CD14-positive monocyte (primary cell): Measurements from ENCODE around the gene SCP2. TPM values are rescaled to one million over a fixed set of nuclear protein-coding genes. Genes with fewer than 3 reads are reported as not detected.

Experiments
- DNase-seq, 3 donors: peaks; one replicate each; pipeline ENCODE4 v3.0.0-alpha.2; 2011 to 2022
- H2AFZ ChIP-seq: 2 replicates; pipeline ENCODE4 v1.6.0; 2012; ENCODE audit warnings: mild to moderate bottlenecking, low read depth, low read length, inconsistent platforms; ENCODE audit not compliant: insufficient read depth, poor library complexity, severe bottlenecking
- H3K27ac ChIP-seq, 2 donors: 1 replicate in 1 of 2; 2 replicates in 1 of 2; pipeline ENCODE4 v1.5.1; 2012 to 2013; ENCODE audit warnings: low read length in 2 of 2, control low read depth in 1 of 2, inconsistent platforms in 1 of 2, low read depth in 1 of 2, mild to moderate bottlenecking in 1 of 2
- H3K27me3 ChIP-seq, 2 donors: one replicate each; pipeline versions ENCODE4 v1.6.0 to v1.6.1; 2011 to 2013; ENCODE audit warnings: low read length in 2 of 2; ENCODE audit not compliant: control insufficient read depth in 2 of 2, insufficient read depth in 2 of 2
- H3K36me3 ChIP-seq, 2 donors: replicated peaks in 1 of 2; 1 replicate in 1 of 2; 2 replicates in 1 of 2; pipeline versions ENCODE4 v1.5.1 to v1.6.1; 2012 to 2013; ENCODE audit warnings: low read length in 2 of 2, control low read depth in 1 of 2, inconsistent platforms in 1 of 2, mild to moderate bottlenecking in 1 of 2; ENCODE audit not compliant: insufficient read depth in 2 of 2, control insufficient read depth in 1 of 2
- H3K4me1 ChIP-seq, 2 donors: 1 replicate in 1 of 2; 2 replicates in 1 of 2; pipeline versions ENCODE4 v1.5.1 to v1.6.1; 2012 to 2013; ENCODE audit warnings: low read length in 2 of 2, control low read depth in 1 of 2, inconsistent platforms in 1 of 2, mild to moderate bottlenecking in 1 of 2, moderate library complexity in 1 of 2; ENCODE audit not compliant: insufficient read depth in 2 of 2, control insufficient read depth in 1 of 2
- H3K4me2 ChIP-seq: replicated peaks from 2 replicates; pipeline ENCODE3; 2012; ENCODE audit warnings: low read length, moderate library complexity, mild to moderate bottlenecking; ENCODE audit not compliant: poor library complexity, severe bottlenecking; ENCODE audit errors: extremely low read depth
- H3K4me3 ChIP-seq, 3 experiments: fragments of 200-600 bp in 1 of 3; sonication (generic) in 1 of 3; replicated peaks in 1 of 3; 1 replicate in 2 of 3; 2 replicates in 1 of 3; pipeline ENCODE4 v1.5.1; 2011 to 2013; ENCODE audit warnings: low read length in 3 of 3, mild to moderate bottlenecking in 3 of 3, control low read depth in 2 of 3, low read depth in 2 of 3, inconsistent platforms in 1 of 3, moderate library complexity in 1 of 3
- H3K79me2 ChIP-seq: 2 replicates; pipeline ENCODE4 v1.6.0; 2012; ENCODE audit warnings: mild to moderate bottlenecking, control low read depth, inconsistent platforms, low read length, moderate library complexity; ENCODE audit not compliant: insufficient read depth
- H3K9ac ChIP-seq: 2 replicates; pipeline ENCODE4 v1.6.0; 2017; ENCODE audit warnings: low read length, mild to moderate bottlenecking; ENCODE audit not compliant: insufficient read depth, poor library complexity, severe bottlenecking
- H3K9me3 ChIP-seq, 2 donors: replicated peaks in 1 of 2; 1 replicate in 1 of 2; 2 replicates in 1 of 2; pipeline versions ENCODE4 v1.5.1 to v1.6.1; 2012 to 2013; ENCODE audit warnings: low read length in 2 of 2, control low read depth in 1 of 2; ENCODE audit not compliant: control insufficient read depth in 1 of 2, insufficient read depth in 1 of 2
- H4K20me1 ChIP-seq: 2 replicates; pipeline ENCODE4 v1.6.0; 2012; ENCODE audit warnings: mild to moderate bottlenecking, low read length, control low read depth, moderate library complexity; ENCODE audit not compliant: insufficient read depth
- H3K27ac Mint-ChIP-seq, 7 donors: one replicate each; pipeline ENCODE4 v1.8.0; 2020; ENCODE audit warnings: mild to moderate bottlenecking in 7 of 7, mixed read lengths in 7 of 7, moderate library complexity in 6 of 7, inconsistent platforms in 2 of 7
- H3K27me3 Mint-ChIP-seq, 3 donors: one replicate each; pipeline ENCODE4 v1.8.0; 2021 to 2022; ENCODE audit warnings: low read depth in 3 of 3, mild to moderate bottlenecking in 3 of 3, mixed read lengths in 3 of 3, moderate library complexity in 3 of 3, inconsistent platforms in 1 of 3
- H3K36me3 Mint-ChIP-seq, 2 donors: one replicate each; pipeline ENCODE4 v1.8.0; 2020; ENCODE audit warnings: mixed read lengths in 2 of 2, inconsistent platforms in 1 of 2, mild to moderate bottlenecking in 1 of 2
- H3K4me1 Mint-ChIP-seq: one replicate; pipeline ENCODE4 v1.8.0; 2020; ENCODE audit warnings: mild to moderate bottlenecking, mixed read lengths
- H3K4me3 Mint-ChIP-seq, 2 donors: one replicate each; pipeline ENCODE4 v1.8.0; 2020; ENCODE audit warnings: mild to moderate bottlenecking in 2 of 2, mixed read lengths in 2 of 2, moderate library complexity in 1 of 2
- H3K9me3 Mint-ChIP-seq, 7 donors: one replicate each; pipeline ENCODE4 v1.8.0; 2020 to 2022; ENCODE audit warnings: mixed read lengths in 7 of 7, mild to moderate bottlenecking in 6 of 7, moderate library complexity in 6 of 7, inconsistent platforms in 2 of 7
- CTCF ChIP-seq: fragments of 200-600 bp; IDR thresholded peaks from one replicate; pipeline ENCODE4 v1.8.0; 2022; ENCODE audit warnings: antibody characterized with exemption, mild to moderate bottlenecking
- WGBS: methylation state at CpG from one replicate; pipeline ENCODE4 v1.1.5; 2013; ENCODE audit warnings: missing lambda C conversion rate; ENCODE audit not compliant: insufficient coverage; 5-methylcytosine and 5-hydroxymethylcytosine counted together
- intact Hi-C, 2 donors: fragments of 100-400 bp; cut with micrococcal nuclease; formaldehyde crosslinking; loops; one replicate each; pipeline versions ENCODE4 v1.15.0 to v1.15.1; 2023
- polyA plus RNA-seq, 3 donors: library from polyadenylated mRNA; depleted of rRNA in 1 of 3; unstranded in 2 of 3; stranded (reverse) in 1 of 3; fragments of 300-500 nt in 2 of 3; fragments of >200 nt in 1 of 3; fragmentation: Illumina TruSeq in 2 of 3; gene quantifications; 1 replicate in 2 of 3; 2 replicates in 1 of 3; pipeline ENCODE4 v1.2.3, GENCODE V29; 2012 to 2021

SCP2 gene
- polyA plus RNA-seq, 3 donors: 56.3 to 197 (median 156) TPM

GRCh38 chr1:52880206-52880605 lies 46.9 kb upstream of the SCP2 start:
- WGBS: no CpG with 5 or more reads among the region's 2 CpGs
- intact Hi-C loops: no loop called here
- no peaks in the 10 kb centered on the region for H3K79me2 ChIP-seq

GRCh38 chr1:52887483-52887882 lies 39.6 kb upstream of the SCP2 start:
- Histone ChIP-seq H3K79me2 (no peaks in the 10 kb centered on the region), H3K27me3 (no peaks in the 10 kb centered on the region), H3K27ac (no peak overlapping the region), H3K4me1 (no peaks in the 10 kb centered on the region), H3K4me2 (no peak overlapping the region), H3K4me3 (no peak overlapping the region), H3K36me3 (no peaks in the 10 kb centered on the region), H3K9ac (no peak overlapping the region), H2AFZ (no peak overlapping the region), H4K20me1 (no peaks in the 10 kb centered on the region), H3K9me3 (no peaks in the 10 kb centered on the region)
- H3K4me1 Mint-ChIP-seq: no peaks in the 10 kb centered on the region
- H3K36me3 Mint-ChIP-seq: no peaks in the 10 kb centered on the region
- 100% methylated on average over 1 of the region's 4 CpGs for WGBS
- peaks cover 0 to 6% (median 2%) of the 10 kb centered on the region in 3 donors for H3K27me3 Mint-ChIP-seq
- DNase-seq: no peak
- H3K27ac Mint-ChIP-seq: no peak overlapping the region
- H3K4me3 Mint-ChIP-seq: no peak overlapping the region
- no peaks in the 10 kb centered on the region for H3K9me3 Mint-ChIP-seq
- TF ChIP-seq CTCF: no peak
- intact Hi-C loops: no loop called here

More at GRCh38 chr1:52880206-52880605, 46.9 kb upstream of the SCP2 start:
- H3K9me3 Mint-ChIP-seq: no peaks in the 10 kb centered on the region
- H3K27ac ChIP-seq: no peak overlapping the region
- no peak for DNase-seq
- no peaks in the 10 kb centered on the region for H3K9me3 ChIP-seq
- no peak overlapping the region for H3K4me2 ChIP-seq
- no peaks in the 10 kb centered on the region for H4K20me1 ChIP-seq
- H3K27ac Mint-ChIP-seq: no peak overlapping the region
- no peaks in the 10 kb centered on the region for H3K36me3 ChIP-seq
- H2AFZ ChIP-seq: no peak overlapping the region
- peaks cover 0 to 8% (median 5%) of the 10 kb centered on the region in 3 donors for H3K27me3 Mint-ChIP-seq
- no peaks in the 10 kb centered on the region for H3K36me3 Mint-ChIP-seq
- H3K9ac ChIP-seq: no peak overlapping the region
- H3K27me3 ChIP-seq: no peaks in the 10 kb centered on the region
- no peaks in the 10 kb centered on the region for H3K4me1 ChIP-seq
- H3K4me1 Mint-ChIP-seq: no peaks in the 10 kb centered on the region
- H3K4me3 ChIP-seq: no peak overlapping the region
- H3K4me3 Mint-ChIP-seq: no peak overlapping the region
- no peak for TF ChIP-seq CTCF
